ENCODE results near the gene ETS1.

DNA sequence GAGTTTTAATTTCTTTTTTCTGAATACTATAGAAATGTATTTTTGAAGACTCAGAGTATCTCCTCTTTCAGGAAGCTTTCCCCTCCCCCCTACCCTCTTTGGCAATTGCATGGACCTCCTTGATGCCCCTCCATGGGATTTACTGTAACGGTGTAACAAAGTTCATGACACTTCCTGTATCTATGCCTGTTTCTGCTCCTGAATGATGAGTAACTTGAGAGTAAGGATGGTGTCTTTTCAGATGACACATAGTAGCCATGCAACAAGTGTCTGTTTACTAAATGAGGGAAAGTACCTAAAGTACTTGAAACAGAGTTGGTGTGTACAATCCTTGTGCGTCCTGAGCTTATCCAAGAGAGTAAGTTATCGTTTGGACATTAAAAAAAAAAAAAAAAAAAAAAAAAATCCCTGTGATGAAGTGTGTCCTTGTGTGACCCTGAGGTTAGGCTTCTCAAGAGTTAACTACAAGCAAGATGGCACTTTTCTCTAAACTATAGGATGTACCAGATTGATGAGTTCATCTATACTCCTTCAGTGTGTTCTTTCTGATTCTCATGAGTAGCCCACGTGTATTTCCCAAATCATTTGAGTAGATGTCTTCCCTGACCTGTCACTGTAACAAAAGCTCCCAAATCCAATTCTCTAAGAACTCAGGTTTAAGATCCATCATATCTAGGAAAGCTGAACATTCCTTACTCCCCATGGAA, 7.4 kb downstream of the ETS1 start:
- no peak for TF ChIP-seq POLR2A (IDR thresholded peaks at IDR 0.05)
- no peak for TF ChIP-seq CTCF (IDR thresholded peaks at IDR 0.05)

Data from Peyer's patch (tissue), 4 donors.